Upper lobe of left lung (tissue), 6 donors: ENCODE measurements around the gene PLXNA2. TPM values are rescaled to one million over a fixed set of nuclear protein-coding genes. Genes with fewer than 3 reads are reported as not detected.

Experiments
- ATAC-seq, 2 donors: fragments of 200-7000 bp; cut with Tn5 transposase; one replicate each; pipeline ENCODE4 v1.9.1; 2022; ENCODE audit warnings: mild to moderate bottlenecking in 2 of 2, moderate library complexity in 2 of 2; ENCODE audit not compliant: low FRiP score in 2 of 2
- DNase-seq, 2 donors: peaks; one replicate each; pipeline ENCODE4 v3.0.0-alpha.2; 2019 to 2020
- H3K27ac ChIP-seq, 4 donors: fragments of 200-600 bp; sonication (generic); one replicate each; pipeline ENCODE4 v1.5.1; 2016 to 2019
- H3K27me3 ChIP-seq, 4 donors: fragments of 200-600 bp; sonication (generic); one replicate each; pipeline ENCODE4 v1.5.1; 2017 to 2019
- H3K36me3 ChIP-seq, 4 donors: fragments of 200-600 bp; sonication (generic); one replicate each; pipeline ENCODE4 v1.5.1; 2016 to 2019
- H3K4me1 ChIP-seq, 4 donors: fragments of 200-600 bp; sonication (generic); one replicate each; pipeline ENCODE4 v1.5.1; 2018 to 2019
- H3K4me3 ChIP-seq, 4 donors: fragments of 200-600 bp; sonication (generic); one replicate each; pipeline ENCODE4 v1.5.1; 2017 to 2019; ENCODE audit warnings: mild to moderate bottlenecking in 2 of 4, moderate library complexity in 1 of 4
- H3K9me3 ChIP-seq, 4 donors: fragments of 200-600 bp; sonication (generic); one replicate each; pipeline ENCODE4 v1.5.1; 2018 to 2019
- EP300 ChIP-seq, 4 donors: sonication (generic); formaldehyde crosslinking; IDR thresholded peaks; one replicate each; pipeline ENCODE4 v1.5.1; 2017; ENCODE audit warnings: antibody characterized with exemption in 4 of 4, control low read depth in 2 of 4
- POLR2A ChIP-seq, 4 donors: fragments of 450-650 bp; IDR thresholded peaks; one replicate each; pipeline ENCODE4 v1.5.1; 2016 to 2017; ENCODE audit warnings: antibody characterized with exemption in 4 of 4, mild to moderate bottlenecking in 2 of 4
- POLR2AphosphoS5 ChIP-seq, 2 donors: sonication (generic); formaldehyde crosslinking; IDR thresholded peaks; one replicate each; pipeline ENCODE4 v1.5.1; 2017; ENCODE audit warnings: antibody characterized with exemption in 2 of 2
- WGBS, 2 donors: methylation state at CpG; one replicate each; pipeline ENCODE4 v1.1.5; 2017 to 2018; 5-methylcytosine and 5-hydroxymethylcytosine counted together
- total RNA-seq, 6 donors: library from RNA; depleted of rRNA in 4 of 6; stranded (reverse); fragments of >200 nt in 4 of 6; gene quantifications; one replicate each; pipeline versions ENCODE4 v1.1.0 to v1.2.1, GENCODE V29; 2016 to 2021
- TF ChIP-seq, protein P1 (sequence below), 6 experiments: fragments of 450-650 bp in 4 of 6; fragments of 200-600 bp in 2 of 6; sonication (generic) in 2 of 6; IDR thresholded peaks; one replicate each; pipeline ENCODE4 v1.5.1; 2016 to 2019; ENCODE audit warnings: antibody characterized with exemption in 6 of 6
- donor health status: DM: no; HTN: no; CAD: no; lungs with moderate emphysema.
- donor health status: DM: no; HTN: yes; CAD: no; lungs with severe emphysema.

Gene PLXNA2
- total RNA-seq, 6 donors from 2014 or later, result 77.5 to 150 (median 101) TPM

DNA sequence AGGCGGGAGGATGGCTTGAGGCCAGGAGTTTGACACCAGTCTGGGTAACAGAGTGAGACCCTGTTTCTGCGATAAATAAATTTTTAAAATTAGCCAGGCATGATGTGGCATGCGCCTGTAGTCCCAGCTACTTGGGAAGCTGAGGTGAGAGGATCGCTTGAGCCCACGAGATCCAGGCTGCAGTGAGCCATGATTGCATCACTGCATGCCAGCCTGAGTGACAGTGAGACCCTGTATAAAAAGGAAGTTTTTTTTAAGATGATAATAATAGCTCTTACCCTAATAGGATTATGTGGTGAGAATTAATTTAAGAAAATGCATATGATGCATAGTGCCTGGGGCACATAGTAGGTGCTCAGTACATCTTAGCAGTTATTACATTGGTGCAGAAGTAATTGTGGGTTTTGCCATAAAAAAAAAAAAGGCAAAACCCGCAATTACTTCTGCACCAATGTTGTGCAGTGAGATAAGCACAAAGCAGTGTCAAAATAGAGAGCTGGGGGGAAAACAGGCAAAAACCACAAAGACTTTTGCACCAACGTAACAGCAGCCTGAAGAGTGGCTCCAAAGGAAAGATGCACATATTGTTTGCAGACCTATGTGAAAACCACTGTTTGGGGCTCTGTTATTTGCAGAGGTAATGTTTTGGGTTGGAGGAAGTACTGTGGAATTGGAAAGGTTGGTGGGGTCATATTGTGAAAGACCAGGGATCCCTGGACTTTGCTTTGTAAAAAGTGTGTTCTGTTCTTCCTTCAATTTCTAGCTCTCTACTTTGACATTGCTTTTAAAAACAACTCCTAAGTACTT is 72.4 kb downstream of the PLXNA2 start:
- TF ChIP-seq, protein P1, sequence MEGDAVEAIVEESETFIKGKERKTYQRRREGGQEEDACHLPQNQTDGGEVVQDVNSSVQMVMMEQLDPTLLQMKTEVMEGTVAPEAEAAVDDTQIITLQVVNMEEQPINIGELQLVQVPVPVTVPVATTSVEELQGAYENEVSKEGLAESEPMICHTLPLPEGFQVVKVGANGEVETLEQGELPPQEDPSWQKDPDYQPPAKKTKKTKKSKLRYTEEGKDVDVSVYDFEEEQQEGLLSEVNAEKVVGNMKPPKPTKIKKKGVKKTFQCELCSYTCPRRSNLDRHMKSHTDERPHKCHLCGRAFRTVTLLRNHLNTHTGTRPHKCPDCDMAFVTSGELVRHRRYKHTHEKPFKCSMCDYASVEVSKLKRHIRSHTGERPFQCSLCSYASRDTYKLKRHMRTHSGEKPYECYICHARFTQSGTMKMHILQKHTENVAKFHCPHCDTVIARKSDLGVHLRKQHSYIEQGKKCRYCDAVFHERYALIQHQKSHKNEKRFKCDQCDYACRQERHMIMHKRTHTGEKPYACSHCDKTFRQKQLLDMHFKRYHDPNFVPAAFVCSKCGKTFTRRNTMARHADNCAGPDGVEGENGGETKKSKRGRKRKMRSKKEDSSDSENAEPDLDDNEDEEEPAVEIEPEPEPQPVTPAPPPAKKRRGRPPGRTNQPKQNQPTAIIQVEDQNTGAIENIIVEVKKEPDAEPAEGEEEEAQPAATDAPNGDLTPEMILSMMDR (IDR thresholded peaks at IDR 0.05), result no peak
- TF ChIP-seq EP300 (IDR thresholded peaks at IDR 0.05), result no peak
- TF ChIP-seq POLR2AphosphoS5 (IDR thresholded peaks at IDR 0.05), result no peak
- TF ChIP-seq POLR2A (IDR thresholded peaks at IDR 0.05), result no peak
- 75 to 81% methylated on average over 7 of the region's 7 CpGs for WGBS, 2 donors
- DNase-seq (no peak), ATAC-seq (no peak)
- H3K36me3 ChIP-seq, result no peaks in the 10 kb centered on the region
- no peak overlapping the region for H3K27ac ChIP-seq
- no peaks in the 10 kb centered on the region for H3K9me3 ChIP-seq
- H3K4me3 ChIP-seq, result no peak overlapping the region
- peaks cover 0 to 43% (median 17%) of the 10 kb centered on the region in 4 donors for H3K4me1 ChIP-seq
- no peaks in the 10 kb centered on the region for H3K27me3 ChIP-seq

DNA sequence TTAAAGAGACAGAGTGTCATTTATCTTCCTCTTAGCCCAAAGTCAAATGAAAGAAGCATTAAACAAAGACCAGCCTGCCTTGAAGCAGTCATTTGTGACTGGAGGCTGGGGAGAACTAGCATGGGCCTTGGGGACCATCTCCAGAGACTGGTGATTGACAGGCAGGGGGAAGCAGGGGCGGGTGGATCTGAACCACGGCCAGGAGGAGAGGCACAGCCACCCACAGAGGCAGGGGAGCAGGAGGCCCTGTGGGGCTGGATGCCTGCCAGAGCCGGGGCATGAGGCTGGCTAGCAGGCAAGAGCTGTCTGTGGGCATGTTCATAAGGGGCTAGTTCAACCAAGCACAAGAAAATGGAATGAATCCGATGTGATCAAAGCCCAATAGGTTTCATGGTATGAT is 73.9 kb downstream of the PLXNA2 start:
- Histone ChIP-seq H3K36me3 (no peaks in the 10 kb centered on the region), H3K27me3 (no peaks in the 10 kb centered on the region), H3K4me1 (peaks cover 0 to 51% (median 18%) of the 10 kb centered on the region in 4 donors), H3K4me3 (no peak overlapping the region), H3K27ac (no peak overlapping the region), H3K9me3 (no peaks in the 10 kb centered on the region)
- ATAC-seq (no peak), DNase-seq (peak in 1 of 2 donors; percentile 50)
- no peak for TF ChIP-seq POLR2A (IDR thresholded peaks at IDR 0.05)
- TF ChIP-seq, protein P1 (IDR thresholded peaks at IDR 0.05), result no peak
- no peak for TF ChIP-seq POLR2AphosphoS5 (IDR thresholded peaks at IDR 0.05)
- no peak for TF ChIP-seq EP300 (IDR thresholded peaks at IDR 0.05)
- 28 to 29% methylated on average over 4 of the region's 4 CpGs for WGBS, 2 donors

DNA sequence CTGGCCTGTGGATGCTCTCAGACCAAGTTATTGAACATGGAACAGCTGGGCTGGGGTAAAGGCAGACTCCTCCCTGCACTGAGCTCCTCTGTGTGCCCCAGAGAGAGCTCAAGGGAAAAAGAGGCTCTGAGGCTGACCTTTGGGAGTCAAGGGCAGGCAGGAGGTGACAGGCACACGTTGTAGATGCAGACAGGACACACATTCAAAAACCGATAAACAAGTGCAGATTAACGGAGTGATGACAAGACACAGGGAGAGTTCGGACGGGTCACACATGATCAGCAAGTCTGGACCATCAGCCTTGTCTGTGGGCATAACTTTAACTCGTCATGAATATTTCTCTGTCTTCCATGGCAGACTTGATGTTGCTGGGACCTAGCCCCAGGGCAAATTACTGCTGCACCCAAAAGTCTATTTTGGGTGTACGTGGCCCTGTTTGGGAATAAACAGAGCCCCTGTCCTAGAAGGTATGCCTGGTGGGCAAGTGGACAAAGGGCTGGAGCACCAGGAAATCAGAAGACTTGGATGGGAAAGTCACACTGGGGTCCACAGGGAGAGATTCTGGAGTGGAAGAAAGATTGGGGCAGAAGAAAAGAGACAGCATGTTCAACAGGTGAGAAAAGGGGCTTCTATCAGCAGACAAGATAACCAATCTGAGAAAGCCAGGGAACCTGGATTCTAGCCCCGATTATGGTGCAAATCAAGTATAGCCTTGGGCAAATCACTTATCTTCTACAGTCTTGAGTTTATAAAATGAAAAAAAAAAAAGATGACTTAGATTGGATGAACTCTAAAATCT is 74.9 kb downstream of the PLXNA2 start:
- no peak for ATAC-seq
- no peak for TF ChIP-seq POLR2AphosphoS5 (IDR thresholded peaks at IDR 0.05)
- no peak for TF ChIP-seq EP300 (IDR thresholded peaks at IDR 0.05)

DNA sequence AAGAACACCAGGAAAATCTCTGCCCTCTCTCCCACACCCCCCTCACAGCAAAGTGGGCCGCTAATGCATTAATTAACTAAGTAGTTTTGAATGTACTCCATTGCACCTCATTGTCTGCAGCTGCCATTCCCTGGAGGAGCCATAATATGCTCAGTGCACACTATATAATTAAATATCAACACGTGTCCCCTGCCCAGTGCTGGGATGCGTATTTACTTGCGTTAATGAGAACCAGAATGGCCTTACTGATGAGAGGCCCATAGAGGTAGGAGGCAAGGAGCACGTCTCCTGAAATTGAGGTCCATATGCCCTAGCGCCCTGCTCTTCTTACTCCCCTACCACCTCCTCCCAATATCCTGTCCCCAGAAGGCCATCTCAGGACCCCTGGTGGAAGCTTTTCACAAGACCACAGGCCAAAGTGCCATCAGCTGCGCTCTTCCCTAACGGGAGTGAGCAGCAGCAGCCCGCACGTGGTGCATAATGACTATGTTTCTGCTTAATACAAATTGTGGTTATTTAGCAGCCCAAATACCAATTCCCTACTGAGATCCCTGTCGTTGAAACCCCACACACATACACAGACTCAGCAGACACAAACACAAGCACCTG is 76.8 kb downstream of the PLXNA2 start:
- Histone ChIP-seq H3K36me3 (no peaks in the 10 kb centered on the region), H3K27ac (no peak overlapping the region), H3K9me3 (no peaks in the 10 kb centered on the region), H3K27me3 (no peaks in the 10 kb centered on the region), H3K4me1 (peaks cover 15 to 72% (median 30%) of the 10 kb centered on the region in 4 donors), H3K4me3 (no peak overlapping the region)
- WGBS, 2 donors, result 83 to 87% methylated on average over 11 of the region's 11 CpGs
- DNase-seq (no peak), ATAC-seq (no peak)
- TF ChIP-seq POLR2A (IDR thresholded peaks at IDR 0.05) (no peak), POLR2AphosphoS5 (IDR thresholded peaks at IDR 0.05) (no peak), EP300 (IDR thresholded peaks at IDR 0.05) (no peak)
- TF ChIP-seq, protein P1 (IDR thresholded peaks at IDR 0.05), result no peak

More for the DNA sequence above, 74.9 kb downstream of the PLXNA2 start:
- WGBS, 2 donors, result 80 to 86% methylated on average over 8 of the region's 8 CpGs
- no peak overlapping the region for H3K4me3 ChIP-seq
- H3K9me3 ChIP-seq, result no peaks in the 10 kb centered on the region
- H3K27ac ChIP-seq, result no peak overlapping the region
- no peak for DNase-seq
- no peaks in the 10 kb centered on the region for H3K27me3 ChIP-seq
- H3K36me3 ChIP-seq, result no peaks in the 10 kb centered on the region
- peaks cover 0 to 57% (median 19%) of the 10 kb centered on the region in 4 donors for H3K4me1 ChIP-seq
